Mesendoderm (in vitro differentiated cells): ENCODE measurements around the gene NUP188.
"Not testable (repeated sequence)": the region's sequence is repeated elsewhere in the genome, so short reads cannot be mapped to it uniquely, and the experiment has no call there.

Experiments used
- DNase-seq: peaks from one replicate; pipeline ENCODE4 v3.0.0; 2013
- H2AK5ac ChIP-seq: 2 replicates; pipeline ENCODE4 v1.6.1; 2013; ENCODE audit warnings: low read length, inconsistent platforms
- H2BK120ac ChIP-seq: 2 replicates; pipeline ENCODE4 v1.6.1; 2013; ENCODE audit warnings: low read depth, mild to moderate bottlenecking, low read length, moderate library complexity, mixed read lengths
- H2BK15ac ChIP-seq: replicated peaks from 2 replicates; pipeline ENCODE4 v1.6.1; 2013; ENCODE audit warnings: low read depth, mild to moderate bottlenecking, moderate library complexity
- H2BK5ac ChIP-seq: 2 replicates; pipeline ENCODE4 v1.6.1; 2013; ENCODE audit warnings: low read length, inconsistent platforms
- H3K18ac ChIP-seq: 2 replicates; pipeline ENCODE4 v1.6.1; 2013; ENCODE audit warnings: mild to moderate bottlenecking, low read length, mixed read lengths
- H3K23ac ChIP-seq: one replicate; pipeline ENCODE4 v1.6.1; 2013; ENCODE audit warnings: low read length
- H3K27ac ChIP-seq: 2 replicates; pipeline ENCODE4 v1.5.1; 2013; ENCODE audit warnings: low read depth, mild to moderate bottlenecking, inconsistent platforms, low read length, moderate library complexity
- H3K27me3 ChIP-seq: 2 replicates; pipeline ENCODE4 v1.6.1; 2013; ENCODE audit warnings: low read length, control low read depth, mild to moderate bottlenecking, inconsistent platforms; ENCODE audit not compliant: insufficient read depth, poor library complexity
- H3K36me3 ChIP-seq: 2 replicates; pipeline ENCODE4 v1.6.1; 2013; ENCODE audit warnings: low read length, inconsistent platforms; ENCODE audit not compliant: control insufficient read depth, insufficient read depth
- H3K4ac ChIP-seq: one replicate; pipeline ENCODE4 v1.6.1; 2013; ENCODE audit warnings: low read depth, mild to moderate bottlenecking, low read length, moderate library complexity
- H3K4me1 ChIP-seq: 2 replicates; pipeline ENCODE4 v1.6.1; 2013; ENCODE audit warnings: low read depth, low read length, inconsistent platforms; ENCODE audit not compliant: control insufficient read depth
- H3K4me2 ChIP-seq: 2 replicates; pipeline ENCODE4 v1.6.1; 2013; ENCODE audit warnings: low read length
- H3K4me3 ChIP-seq: 2 replicates; pipeline ENCODE4 v1.5.1; 2013; ENCODE audit warnings: mild to moderate bottlenecking, low read length
- H3K56ac ChIP-seq: one replicate; pipeline ENCODE4 v1.6.1; 2013; ENCODE audit warnings: low read length
- H3K79me1 ChIP-seq: 2 replicates; pipeline ENCODE4 v1.6.1; 2013; ENCODE audit warnings: low read length, inconsistent platforms
- H3K79me2 ChIP-seq: 2 replicates; pipeline ENCODE4 v1.6.1; 2013; ENCODE audit warnings: mild to moderate bottlenecking, low read length; ENCODE audit not compliant: control insufficient read depth, insufficient read depth
- H3K9ac ChIP-seq: 2 replicates; pipeline ENCODE4 v1.6.1; 2013; ENCODE audit warnings: low read length, inconsistent platforms
- H4K5ac ChIP-seq: one replicate; pipeline ENCODE4 v1.6.1; 2013; ENCODE audit warnings: low read length
- H4K8ac ChIP-seq: one replicate; pipeline ENCODE4 v1.6.1; 2013; ENCODE audit warnings: low read depth, mild to moderate bottlenecking, control low read depth, low read length, moderate library complexity
- WGBS: extraction: QIAGEN DNeasy Blood & Tissue Kit; methylation state at CpG from one replicate; pipeline ENCODE4 v1.1.7; 2013; ENCODE audit warnings: low lambda C conversion rate, missing lambda C conversion rate; ENCODE audit not compliant: insufficient coverage; ENCODE audit errors: extremely low coverage; 5-methylcytosine and 5-hydroxymethylcytosine counted together

NUP188 gene

GRCh38 chr9:128945798-128946501 is 1.5 kb upstream of the NUP188 start:
- no peak overlapping the region for H4K8ac ChIP-seq
- DNase-seq = no peak
- H3K18ac ChIP-seq = no peak overlapping the region
- no peaks in the 10 kb centered on the region for H3K27me3 ChIP-seq
- H3K4ac ChIP-seq = no peak overlapping the region
- peak overlapping the region; percentile 94 for H3K56ac ChIP-seq
- H3K4me3 ChIP-seq = no peak overlapping the region
- no peak overlapping the region for H3K23ac ChIP-seq
- H2BK5ac ChIP-seq = no peak overlapping the region
- H3K27ac ChIP-seq = no peak overlapping the region
- H3K36me3 ChIP-seq = no peaks in the 10 kb centered on the region
- H3K9ac ChIP-seq = no peak overlapping the region
- peaks cover 5% of the 10 kb centered on the region for H3K4me1 ChIP-seq
- H3K79me1 ChIP-seq = peaks cover 19% of the 10 kb centered on the region
- H2BK120ac ChIP-seq = no peak overlapping the region
- H4K5ac ChIP-seq = no peak overlapping the region
- no peak overlapping the region for H2BK15ac ChIP-seq
- H2AK5ac ChIP-seq = no peak overlapping the region
- peaks cover 15% of the 10 kb centered on the region for H3K79me2 ChIP-seq
- WGBS = no CpG with 5 or more reads among the region's 19 CpGs
- H3K4me2 ChIP-seq = no peak overlapping the region

- H3K27me3 ChIP-seq = no peaks in the 10 kb centered on the region
- H3K56ac ChIP-seq = peak overlapping the region; percentile 94
- no peak overlapping the region for H2BK120ac ChIP-seq
- H3K9ac ChIP-seq = peak overlapping the region; percentile 93
- H3K4ac ChIP-seq = peak overlapping the region; percentile 92
- H2BK15ac ChIP-seq = no peak overlapping the region
- peaks cover 15% of the 10 kb centered on the region for H3K79me2 ChIP-seq
- H2AK5ac ChIP-seq = no peak overlapping the region
- H3K4me2 ChIP-seq = peak overlapping the region; percentile 92
- H3K27ac ChIP-seq = no peak overlapping the region
- no peaks in the 10 kb centered on the region for H3K36me3 ChIP-seq
- WGBS = no CpG with 5 or more reads among the region's 30 CpGs
- no peak overlapping the region for H4K5ac ChIP-seq
- no peak overlapping the region for H4K8ac ChIP-seq
- peak overlapping the region; percentile 77 for H3K18ac ChIP-seq
- peaks cover 19% of the 10 kb centered on the region for H3K79me1 ChIP-seq
- DNase-seq = peak; percentile 29
- H3K4me3 ChIP-seq = peak overlapping the region; percentile 86
- H3K4me1 ChIP-seq = peaks cover 5% of the 10 kb centered on the region
- no peak overlapping the region for H3K23ac ChIP-seq
- no peak overlapping the region for H2BK5ac ChIP-seq
Measured at GRCh38 chr9:128946571-128947276, 775 bp upstream of the NUP188 start.

- Histone ChIP-seq H3K4me3 (peak overlapping the region; percentile 86), H3K4me1 (peaks cover 5% of the 10 kb centered on the region), H2BK15ac (no peak overlapping the region), H3K56ac (peak overlapping the region; percentile 94), H3K23ac (no peak overlapping the region), H4K5ac (no peak overlapping the region), H3K27ac (no peak overlapping the region), H3K18ac (peak overlapping the region; percentile 77), H4K8ac (no peak overlapping the region), H2BK5ac (peak overlapping the region; percentile 74), H3K4me2 (peak overlapping the region; percentile 92), H3K79me2 (peaks cover 15% of the 10 kb centered on the region), H2AK5ac (no peak overlapping the region), H3K27me3 (no peaks in the 10 kb centered on the region), H3K4ac (peak overlapping the region; percentile 92), H2BK120ac (no peak overlapping the region), H3K9ac (peak overlapping the region; percentile 93), H3K36me3 (no peaks in the 10 kb centered on the region), H3K79me1 (peaks cover 19% of the 10 kb centered on the region)
- no CpG with 5 or more reads among the region's 20 CpGs for WGBS
- no peak for DNase-seq
Measured at GRCh38 chr9:128947277-128947526, 297 bp upstream of the NUP188 start.

GRCh38 chr9:128961403-128961802 is 13.9 kb downstream of the NUP188 start:
- not testable (repeated sequence) for H3K18ac ChIP-seq, H3K4me2 ChIP-seq, H3K56ac ChIP-seq, H2AK5ac ChIP-seq, H2BK15ac ChIP-seq, H3K36me3 ChIP-seq, H3K4ac ChIP-seq, H3K27me3 ChIP-seq, H3K4me3 ChIP-seq, H3K23ac ChIP-seq, H3K27ac ChIP-seq, H3K79me2 ChIP-seq, DNase-seq, H2BK120ac ChIP-seq, H2BK5ac ChIP-seq, H3K4me1 ChIP-seq, H4K5ac ChIP-seq, H3K79me1 ChIP-seq, H3K9ac ChIP-seq, H4K8ac ChIP-seq
- no CpG with 5 or more reads among the region's 9 CpGs for WGBS

GRCh38 chr9:128969491-128969890 is 22.0 kb downstream of the NUP188 start:
- Histone ChIP-seq H4K5ac (no peak overlapping the region), H3K4me3 (no peak overlapping the region), H2BK120ac (no peak overlapping the region), H4K8ac (no peak overlapping the region), H3K27me3 (no peaks in the 10 kb centered on the region), H2BK5ac (no peak overlapping the region), H3K23ac (no peak overlapping the region), H3K9ac (no peak overlapping the region), H3K4ac (no peak overlapping the region), H3K18ac (no peak overlapping the region), H2BK15ac (no peak overlapping the region), H3K79me1 (no peaks in the 10 kb centered on the region), H3K27ac (no peak overlapping the region), H3K4me2 (no peak overlapping the region), H2AK5ac (no peak overlapping the region), H3K79me2 (no peaks in the 10 kb centered on the region), H3K56ac (no peak overlapping the region), H3K4me1 (no peaks in the 10 kb centered on the region), H3K36me3 (peaks cover 11% of the 10 kb centered on the region)
- DNase-seq = no peak
- no CpG with 5 or more reads among the region's 5 CpGs for WGBS
